GM12878 (cell line): Measurements from ENCODE around the gene FBLN1.

Experiments
- CBX5 ChIP-seq: sonication (generic); IDR thresholded peaks from 2 replicates; pipeline ENCODE4 v1.6.1; 2016; ENCODE audit warnings: low read depth, moderate library complexity, mild to moderate bottlenecking, inconsistent platforms
- EP300 ChIP-seq, 2 experiments: fragments of 150-350 bp in 1 of 2; IDR thresholded peaks; 2 replicates each; pipeline ENCODE4 v1.6.1; 2011 to 2012; ENCODE audit warnings: low read depth in 2 of 2, low read length in 2 of 2, borderline replicate concordance in 1 of 2, improper control_type of control experiment in 1 of 2, inconsistent platforms in 1 of 2; ENCODE audit not compliant: control insufficient read depth in 1 of 2
- JUND ChIP-seq: IDR thresholded peaks from 2 replicates; pipeline ENCODE4 v1.6.1; 2012; ENCODE audit warnings: low read depth, mild to moderate bottlenecking, low read length, improper control_type of control experiment, moderate library complexity
- KDM1A ChIP-seq: fragments of 200-600 bp; sonication (generic); IDR thresholded peaks from 2 replicates; pipeline ENCODE4 v1.6.1; 2016; ENCODE audit warnings: borderline replicate concordance
- MYC ChIP-seq: IDR thresholded peaks from 2 replicates; pipeline ENCODE4 v1.6.1; 2011; ENCODE audit warnings: mild to moderate bottlenecking, low read length, moderate library complexity, inconsistent platforms; ENCODE audit not compliant: insufficient read depth, insufficient replicate concordance, insufficient read length, severe bottlenecking
- TCF12 ChIP-seq: IDR thresholded peaks from 2 replicates; pipeline ENCODE4 v1.6.1; 2011; ENCODE audit warnings: low read depth, mild to moderate bottlenecking, low read length
- ZNF24 ChIP-seq: fragments of 450-650 bp; IDR thresholded peaks from 2 replicates; pipeline ENCODE4 v1.6.1; 2017; ENCODE audit warnings: antibody characterized with exemption, mild to moderate bottlenecking
- ZSCAN29 ChIP-seq: fragments of 450-650 bp; IDR thresholded peaks from 2 replicates; pipeline ENCODE4 v1.6.1; 2017; ENCODE audit warnings: mild to moderate bottlenecking, moderate library complexity
- TF ChIP-seq, protein P1 (sequence below): fragments of 450-650 bp; formaldehyde crosslinking; IDR thresholded peaks from 2 replicates; pipeline ENCODE4 v1.4.0; 2022; ENCODE audit warnings: mild to moderate bottlenecking, moderate library complexity
- TF ChIP-seq, protein P2 (sequence below), 3 experiments: IDR thresholded peaks in 2 of 3; conservative IDR thresholded peaks in 1 of 3; 2 replicates each; pipeline ENCODE4 v1.5.1; 2011; ENCODE audit warnings: low read depth in 3 of 3, low read length in 3 of 3, mild to moderate bottlenecking in 3 of 3, control low read depth in 2 of 3, moderate library complexity in 2 of 3, inconsistent platforms in 1 of 3, mixed read lengths in 1 of 3; ENCODE audit not compliant: control insufficient read depth in 2 of 3, insufficient read depth in 1 of 3; ENCODE audit errors: extremely low read depth in 1 of 3

DNA sequence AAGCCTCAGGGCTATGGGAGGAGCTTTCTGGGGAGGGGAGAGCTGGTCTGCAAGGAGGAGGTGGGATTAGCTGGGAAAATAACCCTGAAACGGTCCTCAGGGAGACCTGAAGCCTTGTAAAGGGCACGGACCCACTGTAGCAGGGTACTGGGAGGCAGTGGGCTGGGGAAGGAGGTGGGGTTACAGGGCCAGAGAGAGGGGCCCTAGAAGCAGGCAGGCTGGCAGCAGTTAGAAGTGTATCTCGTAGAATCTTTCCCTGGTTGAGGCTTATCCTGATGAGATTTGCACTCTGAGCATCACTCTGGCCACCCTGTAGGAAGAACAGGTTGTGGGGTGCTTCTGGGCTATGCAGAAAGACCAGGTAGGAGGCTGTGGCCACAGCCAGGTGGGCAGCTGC lies 29.6 kb downstream of the FBLN1 start:
- no peak for TF ChIP-seq TCF12
- TF ChIP-seq, protein P1, sequence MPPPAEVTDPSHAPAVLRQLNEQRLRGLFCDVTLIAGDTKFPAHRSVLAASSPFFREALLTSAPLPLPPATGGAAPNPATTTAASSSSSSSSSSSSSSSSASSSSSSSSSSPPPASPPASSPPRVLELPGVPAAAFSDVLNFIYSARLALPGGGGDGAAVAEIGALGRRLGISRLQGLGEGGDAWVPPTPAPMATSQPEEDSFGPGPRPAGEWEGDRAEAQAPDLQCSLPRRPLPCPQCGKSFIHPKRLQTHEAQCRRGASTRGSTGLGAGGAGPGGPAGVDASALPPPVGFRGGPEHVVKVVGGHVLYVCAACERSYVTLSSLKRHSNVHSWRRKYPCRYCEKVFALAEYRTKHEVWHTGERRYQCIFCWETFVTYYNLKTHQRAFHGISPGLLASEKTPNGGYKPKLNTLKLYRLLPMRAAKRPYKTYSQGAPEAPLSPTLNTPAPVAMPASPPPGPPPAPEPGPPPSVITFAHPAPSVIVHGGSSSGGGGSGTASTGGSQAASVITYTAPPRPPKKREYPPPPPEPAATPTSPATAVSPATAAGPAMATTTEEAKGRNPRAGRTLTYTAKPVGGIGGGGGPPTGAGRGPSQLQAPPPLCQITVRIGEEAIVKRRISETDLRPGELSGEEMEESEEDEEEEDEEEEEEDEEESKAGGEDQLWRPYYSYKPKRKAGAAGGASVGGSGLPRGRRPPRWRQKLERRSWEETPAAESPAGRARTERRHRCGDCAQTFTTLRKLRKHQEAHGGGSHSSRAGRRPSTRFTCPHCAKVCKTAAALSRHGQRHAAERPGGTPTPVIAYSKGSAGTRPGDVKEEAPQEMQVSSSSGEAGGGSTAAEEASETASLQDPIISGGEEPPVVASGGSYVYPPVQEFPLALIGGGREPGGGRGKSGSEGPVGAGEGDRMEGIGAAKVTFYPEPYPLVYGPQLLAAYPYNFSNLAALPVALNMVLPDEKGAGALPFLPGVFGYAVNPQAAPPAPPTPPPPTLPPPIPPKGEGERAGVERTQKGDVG (CRISPR knock-in tag), result no peak
- TF ChIP-seq EP300 (IDR thresholded peaks at IDR 0.05; ENCODE audit: borderline replicate concordance in 1 of 2, control insufficient read depth in 1 of 2, low read depth in 2 of 2, low read length in 2 of 2), result no peak
- no peak for TF ChIP-seq JUND
- no peak for TF ChIP-seq ZNF24
- TF ChIP-seq, protein P2, sequence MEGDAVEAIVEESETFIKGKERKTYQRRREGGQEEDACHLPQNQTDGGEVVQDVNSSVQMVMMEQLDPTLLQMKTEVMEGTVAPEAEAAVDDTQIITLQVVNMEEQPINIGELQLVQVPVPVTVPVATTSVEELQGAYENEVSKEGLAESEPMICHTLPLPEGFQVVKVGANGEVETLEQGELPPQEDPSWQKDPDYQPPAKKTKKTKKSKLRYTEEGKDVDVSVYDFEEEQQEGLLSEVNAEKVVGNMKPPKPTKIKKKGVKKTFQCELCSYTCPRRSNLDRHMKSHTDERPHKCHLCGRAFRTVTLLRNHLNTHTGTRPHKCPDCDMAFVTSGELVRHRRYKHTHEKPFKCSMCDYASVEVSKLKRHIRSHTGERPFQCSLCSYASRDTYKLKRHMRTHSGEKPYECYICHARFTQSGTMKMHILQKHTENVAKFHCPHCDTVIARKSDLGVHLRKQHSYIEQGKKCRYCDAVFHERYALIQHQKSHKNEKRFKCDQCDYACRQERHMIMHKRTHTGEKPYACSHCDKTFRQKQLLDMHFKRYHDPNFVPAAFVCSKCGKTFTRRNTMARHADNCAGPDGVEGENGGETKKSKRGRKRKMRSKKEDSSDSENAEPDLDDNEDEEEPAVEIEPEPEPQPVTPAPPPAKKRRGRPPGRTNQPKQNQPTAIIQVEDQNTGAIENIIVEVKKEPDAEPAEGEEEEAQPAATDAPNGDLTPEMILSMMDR (IDR thresholded peaks at IDR 0.05 in 2 of 3, conservative IDR thresholded peaks at IDR 0.05 in 1 of 3; ENCODE audit: control insufficient read depth in 2 of 3, extremely low read depth in 1 of 3, insufficient read depth in 1 of 3, low read depth in 3 of 3, low read length in 3 of 3), result no peak
- TF ChIP-seq KDM1A, result no peak
- no peak for TF ChIP-seq MYC
- TF ChIP-seq ZSCAN29, result no peak
- no peak for TF ChIP-seq CBX5
